ENCODE measurements around the gene ACTN4.

The ACTN4 gene

DNA sequence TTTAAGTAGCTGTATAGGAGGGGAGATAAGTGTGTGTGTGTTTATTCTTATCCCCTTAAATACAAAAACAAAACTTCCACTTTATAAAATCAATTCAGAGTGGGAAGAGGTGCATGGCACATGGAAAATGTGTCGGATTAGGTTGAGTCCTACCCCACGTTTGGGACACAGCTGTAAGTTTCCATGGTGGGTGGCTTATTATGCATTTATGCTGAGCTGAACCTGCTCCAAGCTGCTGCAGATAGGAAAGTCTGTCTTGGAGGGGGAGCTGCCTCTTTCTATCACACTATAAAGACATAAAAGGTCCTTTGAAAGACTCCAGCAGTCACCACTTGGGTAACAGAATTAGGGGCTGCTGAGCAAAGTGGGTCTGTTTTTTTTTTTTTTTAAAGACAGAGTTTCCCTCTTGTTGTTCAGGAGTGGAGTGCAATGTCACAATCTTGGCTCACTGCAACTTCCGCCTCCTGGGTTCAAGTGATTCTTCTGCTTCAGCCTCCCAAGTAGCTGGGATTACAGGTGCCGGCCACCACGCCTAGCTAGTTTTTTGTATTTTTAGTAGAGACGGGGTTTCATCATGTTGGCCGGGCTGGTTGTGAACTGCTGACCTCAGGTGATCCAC is 15.2 kb downstream of the ACTN4 start:
- no peak for DNase-seq

DNA sequence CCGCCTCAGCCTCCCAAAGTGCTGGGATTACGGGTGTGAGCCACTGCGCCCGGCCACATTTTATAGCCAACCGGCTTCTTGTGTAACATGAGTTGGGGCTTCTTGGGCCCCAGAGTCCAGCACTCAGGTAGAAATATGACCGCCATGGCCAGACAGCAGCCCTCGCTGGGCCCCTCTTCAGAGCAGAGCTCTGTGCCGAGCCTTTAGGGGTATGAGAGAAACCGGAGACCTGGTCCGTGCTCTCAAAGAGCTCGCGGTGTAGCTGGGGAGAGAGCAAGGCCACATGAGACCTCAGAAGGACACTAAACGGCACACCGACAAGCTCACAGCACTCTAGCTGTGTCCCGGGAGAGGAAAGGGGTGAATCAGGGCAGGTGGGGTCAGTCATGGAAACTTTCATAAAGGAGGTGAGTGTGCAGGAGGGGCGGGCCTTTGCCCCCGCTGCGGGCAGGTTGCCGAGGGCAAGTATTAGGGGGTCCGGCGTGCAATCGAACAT is 15.8 kb downstream of the ACTN4 start:
- no peak for DNase-seq

DNA sequence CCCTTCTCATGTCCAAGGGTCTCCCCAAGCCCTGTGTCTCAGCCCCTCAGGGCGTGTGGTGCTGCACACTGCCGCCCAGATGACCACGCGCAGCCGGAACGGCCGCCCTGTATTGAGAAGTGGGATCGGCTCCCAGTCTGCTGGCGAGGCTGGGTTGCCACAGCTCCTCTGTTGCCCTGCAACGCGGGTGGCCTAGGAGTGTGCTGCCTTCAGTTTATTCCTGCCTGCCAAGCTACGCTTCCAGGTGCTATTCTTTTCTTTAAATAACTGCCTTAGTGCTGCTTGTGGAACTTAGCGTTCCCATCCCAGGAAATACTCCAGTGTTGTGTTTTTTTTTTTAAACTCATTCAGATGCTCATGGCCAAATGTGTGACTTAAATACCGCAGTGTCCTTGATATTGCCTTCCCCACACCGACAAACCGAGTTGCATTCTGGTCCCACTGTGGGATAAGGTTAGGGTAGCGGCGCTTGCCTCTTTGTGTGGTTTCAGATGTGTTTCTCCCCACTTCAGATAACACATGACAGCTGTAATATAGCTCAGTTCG is 16.6 kb downstream of the ACTN4 start:
- no peak for DNase-seq

DNA sequence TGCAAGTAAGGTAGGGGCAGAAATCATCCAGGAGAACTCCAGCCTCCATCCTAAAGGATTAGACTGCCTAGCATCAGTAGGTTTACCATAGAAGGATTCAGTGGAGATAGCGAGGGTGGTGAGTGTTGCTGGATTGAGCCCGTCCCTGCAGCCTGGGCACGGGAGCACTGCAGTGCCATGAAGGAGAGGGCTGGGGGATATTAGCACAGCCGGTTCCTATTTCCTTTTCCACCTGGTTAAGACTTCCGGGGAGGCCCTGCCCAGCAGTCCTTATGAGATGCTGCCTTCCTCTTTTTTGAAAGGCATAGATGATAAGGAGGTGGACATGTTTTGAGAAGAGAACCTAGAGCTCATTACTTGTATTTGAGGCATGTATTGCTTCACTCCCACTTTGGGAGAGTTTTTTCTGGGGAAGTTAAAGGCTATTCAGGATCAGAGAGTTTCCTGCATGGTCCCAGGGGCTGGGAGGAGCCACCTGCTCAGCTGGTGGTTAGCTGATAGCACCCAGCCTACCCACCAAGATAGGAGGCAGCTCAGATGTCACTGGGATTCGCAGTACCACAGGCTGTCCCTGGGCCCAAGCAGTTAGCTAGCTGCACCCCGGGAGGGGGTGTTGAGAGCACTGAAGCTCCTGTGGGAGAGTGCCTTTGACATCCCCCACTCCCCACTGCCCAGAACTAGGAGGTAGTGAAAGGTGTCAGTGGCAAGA is 17.2 kb downstream of the ACTN4 start:
- DNase-seq: no peak

DNA sequence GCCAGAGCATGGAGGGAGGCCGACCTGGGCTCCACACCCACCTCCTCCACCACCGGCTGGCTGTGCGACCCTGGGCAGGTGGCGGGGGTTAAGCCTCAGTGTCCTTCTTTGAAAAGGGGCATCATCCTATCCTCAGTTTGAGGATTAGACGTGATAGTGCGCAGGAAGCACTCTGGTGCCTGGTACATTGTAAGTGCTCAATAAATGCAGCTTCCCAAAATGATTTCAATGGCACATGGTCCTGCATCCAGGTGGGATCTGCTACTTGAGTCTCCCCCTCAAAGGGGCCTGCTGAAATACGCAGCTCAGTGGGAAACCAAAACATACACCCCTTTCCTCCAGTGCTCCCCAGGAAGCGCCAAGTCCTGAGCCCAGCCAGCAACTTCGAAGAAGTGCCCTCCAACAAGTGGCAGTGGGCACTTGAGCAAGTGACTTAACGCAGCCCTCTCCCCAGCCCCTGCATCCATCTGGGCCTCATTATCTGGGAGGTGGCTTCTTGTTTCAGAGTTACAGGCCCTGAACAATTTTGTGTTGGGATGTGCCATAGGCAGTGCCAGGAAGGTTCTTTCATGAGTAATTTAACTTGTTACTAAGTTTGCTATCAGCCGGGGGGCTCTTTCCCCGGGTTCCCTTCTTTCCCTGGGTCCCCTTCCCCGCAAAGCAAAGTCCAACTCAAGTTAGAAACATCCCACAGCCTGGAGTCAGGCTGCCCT is 17.9 kb downstream of the ACTN4 start:
- no peak for DNase-seq

GRCh38 chr19:38665950-38666662 is 18.7 kb downstream of the ACTN4 start:
- no peak for DNase-seq

GRCh38 chr19:38666663-38667511 is 19.4 kb downstream of the ACTN4 start:
- DNase-seq: no peak

DNA sequence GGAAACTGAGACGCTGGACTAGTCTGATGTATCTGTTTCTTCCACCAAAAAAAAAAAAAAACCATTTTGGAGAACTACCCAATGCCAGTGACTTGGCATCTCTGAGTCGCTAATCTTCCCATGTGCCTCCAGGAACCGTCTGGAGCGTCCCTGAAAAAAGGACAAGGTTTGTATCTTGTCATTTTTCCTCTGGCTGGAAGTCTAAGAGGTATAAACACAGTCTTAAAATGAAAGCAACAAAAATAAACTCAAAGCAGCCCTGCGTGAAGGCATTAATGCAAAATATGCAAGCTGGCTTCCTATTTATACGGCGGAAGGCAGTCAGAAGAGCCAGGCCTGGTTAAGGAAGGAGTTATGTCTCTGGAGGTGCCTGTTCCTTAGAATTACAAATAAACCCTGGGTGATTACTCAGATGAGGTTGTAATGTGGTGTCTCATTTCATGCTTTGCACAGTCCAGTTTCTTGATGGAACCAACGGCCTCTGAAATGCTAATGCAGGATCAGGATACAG is 20.3 kb downstream of the ACTN4 start:
- no peak for DNase-seq

DNA sequence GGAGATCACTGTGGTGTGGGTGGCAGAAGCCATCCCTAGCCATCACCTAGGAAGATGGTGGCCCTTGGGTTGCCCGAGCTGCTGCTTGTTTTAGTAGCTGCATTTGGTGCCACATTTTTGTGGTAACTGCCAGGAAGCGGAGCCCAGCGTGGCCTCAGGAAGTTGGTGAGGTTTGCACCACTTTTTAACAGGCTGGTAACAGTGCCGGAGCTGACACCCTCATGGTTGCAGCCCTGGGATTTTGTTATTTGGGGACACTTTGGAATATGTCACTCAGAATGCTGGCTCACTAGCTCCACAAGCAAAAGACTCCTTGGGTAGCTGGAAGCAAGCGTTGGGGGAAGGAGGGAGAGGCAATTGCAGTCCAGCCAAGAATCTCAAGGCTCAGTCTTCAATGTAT is 22.1 kb downstream of the ACTN4 start:
- DNase-seq: no peak

DNA sequence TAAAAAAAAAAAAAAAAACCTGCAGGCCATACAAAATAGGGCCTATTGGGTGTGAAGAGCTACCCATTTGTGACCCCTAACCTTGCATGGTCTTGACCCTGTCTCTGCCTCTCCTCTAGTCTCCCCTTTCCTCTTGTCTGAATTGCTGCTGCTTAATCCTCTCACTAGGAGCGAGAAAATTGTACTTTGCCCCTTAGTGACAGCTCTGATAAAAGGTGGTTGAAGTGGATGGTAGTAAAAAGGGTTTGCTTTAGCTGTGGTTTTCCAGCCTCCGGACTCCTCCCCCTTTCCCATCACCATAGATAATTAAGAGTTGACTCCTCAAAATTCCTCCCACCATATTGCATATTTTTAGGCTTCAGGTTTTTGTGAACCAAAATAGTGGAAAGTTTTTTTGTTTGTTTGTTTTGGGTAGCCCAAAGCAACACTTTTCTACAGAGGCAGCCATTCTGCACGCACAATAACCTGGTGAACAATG is 23.5 kb downstream of the ACTN4 start:
- no peak for DNase-seq

DNA sequence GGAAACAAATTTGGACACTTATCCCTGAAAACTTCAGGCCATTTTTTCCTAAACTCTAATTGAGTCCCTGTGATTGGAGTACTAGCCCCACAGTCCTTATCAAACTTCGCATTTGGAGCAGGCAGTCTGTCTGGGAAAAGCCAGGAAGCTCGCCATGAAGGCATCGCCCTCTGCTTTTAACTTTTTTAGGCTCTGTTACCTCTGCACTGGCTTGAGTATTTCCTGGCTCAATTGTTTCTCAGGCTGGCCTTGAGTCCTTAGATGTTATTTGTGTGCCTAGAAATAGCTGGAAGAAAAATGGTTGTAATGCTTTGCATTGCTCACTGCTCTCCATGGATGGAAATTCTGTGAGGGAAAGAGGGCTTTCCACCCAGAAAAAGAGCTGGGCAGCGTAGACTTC is 24.2 kb downstream of the ACTN4 start:
- no peak for DNase-seq

- no peak for DNase-seq
Observed at GRCh38 chr19:38673030-38673429, 25.6 kb downstream of the ACTN4 start.

- no peak for DNase-seq
Observed at GRCh38 chr19:38674388-38675171, 27.1 kb downstream of the ACTN4 start.

- DNase-seq: no peak
Observed at GRCh38 chr19:38675611-38676010, 28.2 kb downstream of the ACTN4 start.

DNA sequence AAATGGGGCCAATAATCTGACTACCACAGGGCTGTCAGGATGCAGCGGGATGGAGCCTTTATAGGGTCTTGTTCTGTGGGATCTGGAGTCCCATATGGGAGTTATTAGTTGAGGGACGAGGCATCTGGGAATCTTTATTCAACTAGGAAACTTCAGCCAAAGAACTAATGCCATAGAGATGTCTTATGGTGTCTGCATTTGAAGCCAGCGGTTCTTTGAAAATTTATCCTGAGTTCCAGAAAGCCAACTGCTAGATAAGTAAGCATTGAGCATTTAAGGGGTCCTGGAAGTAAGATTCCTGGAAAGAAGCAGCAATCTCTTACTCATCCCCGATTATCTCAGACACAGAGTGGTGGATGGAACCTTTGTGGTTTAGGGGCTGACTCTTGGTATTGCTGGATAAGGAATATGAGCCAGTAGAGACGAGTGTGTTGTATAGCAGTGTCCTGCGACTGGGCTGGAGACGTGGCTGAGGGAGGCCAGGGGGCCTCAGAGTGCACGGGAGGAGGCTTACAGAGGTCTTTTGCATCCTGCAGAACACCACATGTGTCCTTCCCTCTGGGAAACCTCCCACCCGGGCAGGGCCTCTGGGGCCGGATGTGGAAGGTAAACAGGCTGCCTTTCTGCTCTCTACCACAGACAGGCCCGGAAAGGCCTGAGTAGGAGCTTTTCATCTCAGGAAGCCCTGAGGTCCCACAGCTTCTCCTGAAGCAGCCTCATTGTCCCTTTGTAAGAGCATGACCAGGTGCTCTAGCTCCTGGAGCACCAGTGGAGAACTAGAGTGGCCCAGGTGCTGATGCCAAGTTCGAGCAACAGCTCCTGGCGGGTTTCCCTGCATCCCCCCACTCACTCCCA is 28.8 kb downstream of the ACTN4 start:
- DNase-seq: no peak

- no peak for DNase-seq
Observed at GRCh38 chr19:38676878-38677646, 29.6 kb downstream of the ACTN4 start.

DNA sequence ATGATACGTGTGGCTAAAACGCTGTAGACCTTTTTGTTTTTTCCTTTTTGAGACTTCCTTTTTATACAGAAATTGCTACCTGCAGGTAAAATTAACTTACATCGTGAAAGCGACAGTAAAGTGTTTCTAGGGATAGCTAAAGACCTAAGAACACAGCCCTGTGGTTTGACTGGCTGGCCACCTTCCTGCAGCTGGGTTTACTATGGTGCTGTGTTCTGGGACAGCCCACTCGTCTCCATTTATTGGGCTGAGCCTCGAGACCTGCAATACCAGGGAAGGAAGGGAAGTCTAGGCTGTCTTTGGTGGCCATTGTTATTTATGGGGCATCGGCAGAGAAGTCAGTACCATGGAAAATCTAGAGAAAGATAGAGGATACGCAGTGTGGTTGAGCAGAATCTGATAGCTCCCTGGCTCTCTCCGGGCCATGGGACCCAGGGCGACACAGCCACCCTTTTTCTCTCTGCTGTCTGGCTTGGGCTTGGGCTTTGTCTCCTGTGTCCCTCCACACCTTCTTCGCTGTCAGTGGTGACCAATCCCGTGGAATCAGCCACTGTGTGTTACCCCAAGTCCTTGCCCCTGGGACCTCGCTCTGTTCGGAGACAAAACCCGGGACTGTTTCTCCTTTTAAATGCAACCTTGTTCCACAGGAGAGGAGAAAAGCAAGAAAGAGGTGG is 30.9 kb downstream of the ACTN4 start:
- no peak for DNase-seq

- DNase-seq: no peak
Observed at GRCh38 chr19:38678891-38679494, 31.5 kb downstream of the ACTN4 start.

Measured in NCI-H146 (cell line).